Activated CD8-positive, alpha-beta memory T cell treated with anti-CD3 and anti-CD28 coated beads for 4 hours (primary cell): ENCODE measurements around the gene CD4.
"Not testable (repeated sequence)": the region's sequence is repeated elsewhere in the genome, so short reads cannot be mapped to it uniquely, and the experiment has no call there.

Experiments used
- DNase-seq, 2 donors: peaks; one replicate each; pipeline ENCODE4 v3.0.0-alpha.2; 2020; ENCODE audit warnings: low read depth in 2 of 2

CD4 gene

DNA sequence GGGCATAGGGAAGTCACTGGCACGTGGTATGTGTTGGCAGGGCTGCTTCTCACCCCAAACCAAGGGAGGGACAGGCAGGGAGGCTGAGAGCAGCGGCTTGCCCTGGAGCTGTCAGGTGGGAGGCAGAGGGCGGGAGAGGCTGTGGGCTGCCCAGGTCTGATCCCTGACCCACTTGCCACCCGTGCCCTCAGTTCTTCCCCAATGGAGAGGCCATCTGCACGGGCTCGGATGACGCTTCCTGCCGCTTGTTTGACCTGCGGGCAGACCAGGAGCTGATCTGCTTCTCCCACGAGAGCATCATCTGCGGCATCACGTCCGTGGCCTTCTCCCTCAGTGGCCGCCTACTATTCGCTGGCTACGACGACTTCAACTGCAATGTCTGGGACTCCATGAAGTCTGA, 56.1 kb downstream of the CD4 start:
- no peak for DNase-seq

DNA sequence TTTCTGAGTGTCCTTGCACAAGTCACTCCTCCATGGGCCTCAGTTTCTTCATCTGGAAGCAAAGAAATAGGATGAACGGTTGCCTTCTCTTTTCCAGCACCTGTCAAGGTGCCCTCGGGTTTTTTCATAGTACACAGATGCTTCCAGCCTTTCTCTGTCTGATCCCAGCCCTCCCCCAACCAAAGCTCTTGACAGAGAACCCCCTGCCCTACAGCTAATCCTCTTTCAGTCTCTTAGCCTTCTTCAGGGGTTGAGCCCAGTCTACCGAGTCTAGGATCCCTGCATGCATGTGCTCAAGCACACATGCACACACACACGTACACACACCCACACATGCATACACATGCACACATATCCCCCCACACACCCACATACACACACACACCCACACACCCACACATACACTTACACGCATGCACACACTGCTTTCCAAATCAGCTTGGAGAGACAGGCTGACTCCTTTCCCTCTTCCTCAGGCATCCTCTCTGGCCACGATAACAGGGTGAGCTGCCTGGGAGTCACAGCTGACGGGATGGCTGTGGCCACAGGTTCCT, 57.1 kb downstream of the CD4 start:
- DNase-seq, result no peak

DNA sequence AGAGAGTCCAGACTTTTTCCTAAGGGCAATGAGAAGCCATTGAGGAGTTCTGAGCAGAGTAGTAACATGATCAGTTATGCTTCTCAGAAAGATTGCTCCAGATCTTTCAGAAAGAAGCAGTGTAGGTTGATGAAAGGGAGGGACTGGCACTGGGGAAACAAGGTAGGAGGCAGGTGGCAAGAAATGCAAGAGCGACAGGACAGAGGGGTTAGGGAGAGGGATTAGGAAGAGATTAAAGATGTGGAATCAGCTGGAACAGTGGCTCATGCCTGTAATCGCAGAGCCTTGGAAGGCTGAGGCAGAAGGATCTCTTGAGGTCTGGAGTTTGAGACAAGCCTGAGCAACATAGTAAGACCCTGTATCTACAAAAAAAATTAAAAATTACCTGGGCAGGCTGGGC, 58.3 kb downstream of the CD4 start:
- DNase-seq, result no peak

DNA sequence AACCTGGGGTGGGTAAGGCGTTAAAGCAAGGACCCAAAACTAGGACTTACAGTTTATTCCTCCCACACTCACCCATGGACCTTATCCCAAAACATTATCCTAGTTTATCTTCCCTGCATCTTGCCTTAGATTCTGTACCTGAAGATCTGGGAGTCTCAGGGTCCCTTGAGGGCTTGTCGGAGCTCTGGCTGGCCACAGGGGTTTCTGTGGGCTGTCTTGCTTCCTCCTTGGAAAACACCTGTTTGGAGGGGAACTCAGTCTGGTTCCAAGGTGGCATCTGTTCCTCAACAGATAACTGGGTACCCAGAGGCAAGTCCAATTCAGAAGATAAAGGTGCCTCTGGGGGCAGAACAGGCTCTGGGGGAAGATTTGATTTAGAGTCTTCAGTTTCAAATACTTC, 60.1 kb downstream of the CD4 start:
- no peak for DNase-seq

DNA sequence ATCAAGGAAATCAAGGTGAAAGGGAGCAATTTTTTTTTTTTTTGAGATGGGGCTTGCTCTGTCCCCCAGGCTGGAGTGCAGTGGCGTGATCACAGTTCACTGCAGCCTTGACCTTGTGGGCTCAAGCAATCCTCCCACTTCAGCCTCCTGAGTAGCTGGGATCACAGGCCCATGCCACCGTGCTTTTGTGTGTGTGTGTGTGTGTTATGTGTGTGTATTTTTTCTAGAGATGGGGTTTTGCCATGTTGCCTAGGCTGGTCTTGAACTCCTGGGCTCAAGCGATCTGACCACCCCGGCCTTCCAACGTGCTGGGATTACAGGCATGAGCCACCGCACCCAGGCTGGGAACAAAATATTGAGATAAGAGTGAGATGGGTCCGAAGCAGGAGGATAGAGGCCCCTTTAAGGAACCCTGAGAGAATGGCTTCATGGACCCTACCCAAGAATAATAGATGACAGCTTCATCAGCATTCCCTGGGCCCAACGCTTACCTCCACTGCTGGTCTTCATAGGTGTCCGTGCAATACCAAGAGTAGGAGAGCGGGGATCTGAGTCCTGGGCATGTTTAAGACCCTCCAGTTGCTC, 60.7 kb downstream of the CD4 start:
- no peak for DNase-seq

DNA sequence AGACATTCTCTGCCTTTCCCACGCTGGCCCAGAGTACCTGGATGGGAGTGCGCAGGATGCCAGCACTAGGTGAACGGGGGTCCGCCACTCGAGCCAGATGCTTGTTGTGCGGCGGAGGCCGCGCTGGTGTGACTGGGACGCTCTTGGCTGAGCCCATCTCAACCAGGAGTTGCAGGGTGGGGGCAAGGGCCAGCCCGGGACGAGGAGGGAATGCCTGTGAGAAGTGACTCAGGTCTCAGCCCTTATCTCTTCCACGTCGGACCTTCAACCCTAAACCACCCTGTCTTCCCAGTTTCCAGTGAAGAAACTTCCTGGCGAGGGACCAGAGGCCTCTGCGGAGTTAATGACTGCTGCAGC, 61.4 kb downstream of the CD4 start:
- DNase-seq, result no peak

DNA sequence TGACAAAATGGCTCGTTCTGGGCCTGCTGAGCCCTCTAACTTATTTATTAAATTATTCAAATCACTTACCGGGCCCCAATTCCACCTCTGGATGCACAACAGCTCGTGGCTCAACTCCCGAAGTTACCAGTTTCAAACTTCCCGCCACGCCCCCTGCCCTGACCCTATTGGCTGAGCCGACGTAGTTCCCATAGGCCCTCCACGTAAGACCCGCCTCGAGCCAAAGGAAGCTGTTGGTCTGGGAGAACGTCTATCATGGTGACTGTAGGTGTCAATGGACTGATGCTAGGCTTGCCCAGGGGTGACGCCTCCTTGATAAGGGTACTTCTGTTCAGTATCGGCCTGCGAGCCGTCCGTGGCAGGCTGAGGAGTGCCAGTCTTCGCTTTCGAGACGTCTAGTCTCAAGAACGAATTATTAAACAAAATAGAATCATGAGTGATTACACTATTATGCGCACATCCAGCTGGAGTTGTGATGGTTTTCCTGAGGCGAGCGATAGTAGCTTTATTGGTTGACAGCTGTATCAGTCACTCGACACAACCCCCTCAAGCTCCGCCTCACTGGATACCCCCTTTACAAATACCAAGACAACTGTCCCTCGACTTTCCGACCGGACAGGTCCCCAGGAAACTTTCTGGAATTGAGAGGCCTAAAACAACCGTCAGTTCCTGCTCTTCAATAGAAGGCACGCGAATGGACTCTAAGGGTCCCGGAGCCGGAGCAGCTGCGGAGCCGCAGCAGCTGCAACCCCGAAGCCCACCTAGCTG, 62.0 kb downstream of the CD4 start, which contains the start of gene CDCA3:
Gene CDCA3, minus strand, starts transcription at position 134 of the 768 bp plus-strand sequence. CDS start 334 bp downstream, outside the sequence.
- peak; percentile 80 to 88 for DNase-seq

DNA sequence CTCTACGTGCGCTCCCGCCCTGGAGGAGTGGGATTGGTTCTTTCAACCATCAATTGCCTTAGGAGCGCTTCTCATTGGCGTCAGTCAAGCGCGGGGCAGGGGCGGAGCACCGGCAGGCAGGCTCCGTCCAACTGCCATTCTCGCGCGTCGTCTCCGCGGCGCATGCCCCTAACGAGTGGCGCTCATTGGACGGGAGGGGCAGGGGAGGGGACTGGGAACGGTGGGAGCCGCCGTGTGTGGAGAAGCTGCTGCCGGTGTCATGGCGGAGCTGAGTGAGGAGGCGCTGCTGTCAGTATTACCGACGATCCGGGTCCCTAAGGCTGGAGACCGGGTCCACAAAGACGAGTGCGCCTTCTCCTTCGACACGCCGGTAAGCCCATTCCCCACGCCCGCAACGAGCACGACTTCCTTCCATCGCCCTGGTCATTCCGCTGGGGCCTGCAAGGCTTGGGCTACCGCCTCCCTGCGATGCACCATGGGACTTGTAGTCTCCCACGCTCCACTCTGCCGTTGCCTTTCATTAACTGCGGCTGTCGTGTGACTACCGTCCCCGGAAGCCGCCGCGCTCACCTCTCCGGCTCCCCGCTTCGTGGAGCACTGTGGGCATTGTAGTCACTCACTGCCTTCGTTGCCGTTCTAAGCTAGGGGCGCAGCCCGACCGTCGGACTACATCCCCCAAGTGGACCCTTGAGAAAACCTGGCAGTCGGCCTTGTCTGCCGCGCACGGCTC, 62.8 kb downstream of the CD4 start, which contains the start of gene USP5:
Gene USP5, plus strand, starts transcription at position 230 of the 730 bp plus-strand sequence. Its CDS starts 30 bp downstream, at position 260.
- DNase-seq, result peak; percentile 96 to 98

DNA sequence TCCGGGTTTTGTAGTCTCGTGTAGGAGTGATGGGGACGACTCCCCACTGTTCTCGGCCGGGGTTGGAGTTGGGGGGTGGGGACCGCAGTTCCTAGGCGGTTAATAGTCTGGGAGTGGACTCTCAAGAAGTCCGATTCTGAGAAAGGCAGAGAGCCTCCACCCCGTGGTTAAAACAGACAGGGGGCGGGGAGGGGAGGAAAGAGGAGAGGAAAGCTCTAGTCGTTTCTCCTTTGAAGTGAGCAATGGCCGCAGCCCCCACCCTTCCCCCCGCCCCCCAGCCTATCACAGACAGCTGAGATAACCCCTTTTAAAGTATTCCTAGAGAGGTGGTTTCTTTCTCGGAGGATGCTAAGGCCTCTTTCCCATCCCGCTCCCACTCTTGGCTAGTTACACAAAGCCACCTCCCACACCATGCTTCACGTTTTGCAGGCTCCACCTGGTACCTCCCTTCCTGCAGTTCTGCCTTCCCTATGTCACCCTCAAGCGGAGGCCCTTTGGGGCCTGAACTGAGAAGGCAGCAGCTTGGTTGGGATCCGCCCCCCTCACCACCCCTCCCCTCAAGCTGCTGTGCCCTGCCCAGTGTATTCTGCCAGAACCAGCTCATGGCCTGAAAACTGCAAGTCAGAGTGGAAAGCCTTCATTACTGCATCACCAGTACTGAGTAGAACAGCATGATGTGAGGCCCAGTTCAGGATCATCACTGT, 63.5 kb downstream of the CD4 start:
- no peak for DNase-seq

DNA sequence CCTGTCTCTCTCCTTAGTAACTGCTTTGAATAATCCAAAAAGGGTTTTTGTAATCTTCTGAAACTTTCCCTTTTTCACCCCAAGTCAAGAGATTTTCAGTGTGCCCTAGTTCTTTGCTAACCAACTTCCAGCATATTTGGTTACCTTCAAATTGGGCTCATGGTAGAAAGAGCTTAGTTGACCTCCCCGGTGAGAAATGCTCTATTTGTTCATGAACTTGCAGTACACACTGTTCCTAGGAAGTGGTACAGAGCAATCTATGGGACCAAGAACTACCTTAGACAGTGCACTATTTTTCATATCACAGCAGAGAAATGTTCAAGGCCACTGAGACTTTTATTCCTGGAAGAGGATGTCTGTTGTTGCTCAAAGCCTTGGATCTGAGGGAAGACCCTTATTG, 64.3 kb downstream of the CD4 start:
- no peak for DNase-seq

DNA sequence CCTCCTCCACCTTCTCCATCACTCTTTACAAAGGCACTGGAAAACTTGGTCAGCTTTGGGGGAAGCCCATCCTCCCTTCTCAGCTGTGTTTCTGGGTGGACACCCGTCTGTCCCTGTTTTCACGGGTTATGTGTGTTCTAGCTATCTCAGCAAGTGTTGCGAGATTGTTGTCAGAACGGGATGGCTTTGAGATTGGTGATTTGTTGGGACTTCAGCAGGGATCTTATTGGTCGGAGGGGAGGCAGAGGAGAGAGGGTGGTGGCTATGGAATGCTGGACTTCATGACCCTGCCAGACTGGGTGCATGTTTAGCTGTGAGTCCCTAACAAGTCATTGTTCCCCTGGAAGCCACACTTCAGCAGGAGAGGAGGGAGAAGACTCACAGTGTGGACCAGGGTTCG, 64.7 kb downstream of the CD4 start:
- no peak for DNase-seq

DNA sequence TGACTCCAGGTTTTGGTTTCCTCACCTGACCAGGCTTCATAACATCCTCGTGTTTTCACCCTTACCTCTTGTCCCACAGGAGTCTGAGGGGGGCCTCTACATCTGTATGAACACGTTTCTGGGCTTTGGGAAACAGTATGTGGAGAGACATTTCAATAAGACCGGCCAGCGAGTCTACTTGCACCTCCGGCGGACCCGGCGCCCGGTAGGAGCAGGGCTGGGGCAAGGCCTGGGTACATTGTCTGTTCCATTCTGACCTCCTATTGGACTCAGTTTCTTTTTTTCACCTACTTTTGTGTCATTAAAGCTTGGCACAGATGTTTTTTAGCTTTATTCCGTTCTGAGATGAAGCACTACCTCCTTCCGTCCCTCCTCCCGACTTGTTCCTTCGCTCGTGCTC, 66.0 kb downstream of the CD4 start:
- DNase-seq, result no peak

DNA sequence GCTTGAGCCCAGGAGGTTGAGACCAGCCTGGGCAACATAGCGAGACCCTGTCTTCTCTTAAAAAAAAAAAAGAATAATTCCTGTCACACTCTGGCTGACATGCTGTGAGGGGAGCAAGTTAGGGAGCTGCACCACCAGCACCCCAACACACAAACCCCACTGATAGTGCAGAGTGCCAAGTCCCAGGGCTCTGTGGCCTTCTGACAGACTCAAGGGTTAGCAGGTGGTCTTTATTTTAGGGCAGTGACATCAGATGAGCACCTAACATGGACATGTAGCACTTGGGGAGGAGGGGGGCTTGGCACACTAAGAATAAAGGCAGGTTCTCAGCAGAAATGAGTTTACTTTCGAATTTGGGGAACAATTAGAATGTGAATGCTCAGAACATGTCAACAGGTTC, 69.5 kb downstream of the CD4 start:
- DNase-seq, result no peak

DNA sequence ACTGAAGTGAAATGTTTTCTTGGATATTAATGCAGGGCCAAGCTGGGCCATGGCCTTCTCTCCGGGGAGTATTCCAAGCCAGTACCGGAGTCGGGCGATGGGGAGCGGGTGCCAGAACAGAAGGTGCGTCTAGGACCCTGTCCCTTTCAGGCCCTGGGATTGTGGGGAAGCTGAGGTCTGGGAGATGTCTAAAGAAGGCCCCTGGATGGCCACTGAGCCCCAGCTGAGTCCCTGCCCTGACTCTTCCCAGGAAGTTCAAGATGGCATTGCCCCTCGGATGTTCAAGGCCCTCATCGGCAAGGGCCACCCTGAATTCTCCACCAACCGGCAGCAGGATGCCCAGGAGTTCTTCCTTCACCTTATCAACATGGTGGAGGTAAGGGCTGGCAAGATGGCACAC, 70.8 kb downstream of the CD4 start:
- no peak for DNase-seq

DNA sequence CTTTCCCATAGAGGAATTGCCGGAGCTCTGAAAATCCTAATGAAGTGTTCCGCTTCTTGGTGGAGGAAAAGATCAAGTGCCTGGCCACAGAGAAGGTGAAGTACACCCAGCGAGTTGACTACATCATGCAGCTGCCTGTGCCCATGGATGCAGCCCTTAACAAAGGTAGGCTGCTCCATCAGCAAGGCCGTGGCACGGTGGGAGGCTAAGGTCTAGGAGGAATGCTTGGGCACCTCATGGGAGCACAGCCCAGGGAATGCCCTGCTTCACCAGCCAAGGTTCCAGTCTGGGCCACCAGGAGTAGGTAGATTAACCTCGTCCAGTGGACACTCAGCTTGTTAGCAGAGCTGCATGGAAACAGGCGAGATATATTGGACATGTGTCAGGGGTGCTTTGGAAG, 71.6 kb downstream of the CD4 start:
- no peak for DNase-seq

DNA sequence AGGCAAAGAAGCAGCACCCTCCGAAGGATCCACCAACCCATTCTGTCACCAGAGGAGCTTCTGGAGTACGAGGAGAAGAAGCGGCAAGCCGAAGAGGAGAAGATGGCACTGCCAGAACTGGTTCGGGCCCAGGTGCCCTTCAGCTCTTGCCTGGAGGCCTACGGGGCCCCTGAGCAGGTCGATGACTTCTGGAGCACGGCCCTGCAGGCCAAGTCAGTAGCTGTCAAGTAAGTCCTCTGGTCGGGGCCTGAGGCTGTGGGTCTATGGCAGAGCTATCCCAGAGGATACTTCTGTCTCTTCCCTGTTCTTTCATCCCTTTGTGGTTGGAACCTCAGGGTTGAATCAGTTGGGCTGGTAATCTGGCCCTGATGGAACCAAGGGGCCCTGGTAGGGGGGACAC, 72.1 kb downstream of the CD4 start:
- DNase-seq, result no peak

DNA sequence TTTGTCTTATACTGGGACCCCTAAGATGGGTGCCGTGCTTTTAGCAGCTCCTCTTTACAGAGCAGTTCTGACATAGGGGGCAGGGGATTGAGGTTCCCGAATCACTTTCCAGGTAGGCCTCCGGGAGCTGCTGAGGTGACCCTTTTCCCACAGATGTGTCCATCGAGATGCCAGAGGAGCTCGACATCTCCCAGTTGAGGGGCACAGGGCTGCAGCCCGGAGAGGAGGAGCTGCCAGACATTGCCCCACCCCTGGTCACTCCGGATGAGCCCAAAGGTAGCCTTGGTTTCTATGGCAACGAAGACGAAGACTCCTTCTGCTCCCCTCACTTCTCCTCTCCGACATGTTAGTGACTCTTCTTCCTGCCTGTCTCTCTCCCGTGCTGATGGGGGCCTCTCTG, 73.7 kb downstream of the CD4 start:
- DNase-seq, result no peak

DNA sequence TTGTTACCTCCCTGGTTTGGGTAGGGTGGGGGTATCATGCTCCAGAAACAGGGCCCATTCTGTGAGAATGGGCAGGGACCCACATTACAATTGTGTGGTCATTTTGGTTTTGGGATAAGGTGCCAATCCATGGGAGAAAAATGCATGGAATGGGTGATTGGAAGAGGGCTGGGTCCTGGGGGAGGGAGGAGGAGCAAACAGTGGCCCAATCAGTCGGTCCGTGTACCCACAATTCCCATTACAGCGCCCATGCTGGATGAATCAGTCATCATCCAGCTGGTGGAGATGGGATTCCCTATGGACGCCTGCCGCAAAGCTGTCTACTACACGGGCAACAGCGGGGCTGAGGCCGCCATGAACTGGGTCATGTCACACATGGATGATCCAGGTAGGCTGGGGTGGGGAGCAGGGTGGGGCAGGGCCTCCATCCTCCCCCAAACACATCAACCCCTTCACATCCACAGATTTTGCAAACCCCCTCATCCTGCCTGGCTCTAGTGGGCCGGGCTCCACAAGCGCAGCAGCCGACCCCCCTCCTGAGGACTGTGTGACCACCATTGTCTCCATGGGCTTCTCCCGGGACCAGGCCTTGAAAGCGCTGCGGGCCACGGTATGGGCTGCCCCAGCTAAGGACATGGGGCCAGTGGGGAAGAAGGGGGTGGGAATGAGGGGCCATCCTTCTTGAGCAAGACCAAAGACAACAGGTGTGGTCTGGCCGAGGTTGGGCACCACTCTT, 74.4 kb downstream of the CD4 start:
- DNase-seq, result no peak

DNA sequence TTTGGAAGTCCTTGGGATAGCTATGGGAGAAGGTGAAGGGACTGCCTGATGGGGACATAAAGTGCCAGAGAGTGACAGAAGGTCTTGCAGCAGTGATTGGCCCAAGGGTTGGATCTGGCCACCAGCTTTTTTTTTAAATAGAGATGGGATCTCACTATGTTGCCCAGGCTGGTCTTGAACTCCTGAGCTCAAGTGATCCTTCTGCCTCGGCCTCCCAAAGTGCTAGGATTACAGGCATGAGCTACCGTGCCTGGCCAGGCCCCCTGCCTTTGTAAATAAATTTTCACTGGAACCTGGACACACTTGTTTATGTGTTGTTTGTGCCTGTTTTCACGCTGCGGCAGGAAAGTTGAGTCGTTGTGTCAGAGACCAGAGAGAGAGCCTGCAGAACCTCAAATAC, 76.0 kb downstream of the CD4 start:
- not testable (repeated sequence) for DNase-seq

DNA sequence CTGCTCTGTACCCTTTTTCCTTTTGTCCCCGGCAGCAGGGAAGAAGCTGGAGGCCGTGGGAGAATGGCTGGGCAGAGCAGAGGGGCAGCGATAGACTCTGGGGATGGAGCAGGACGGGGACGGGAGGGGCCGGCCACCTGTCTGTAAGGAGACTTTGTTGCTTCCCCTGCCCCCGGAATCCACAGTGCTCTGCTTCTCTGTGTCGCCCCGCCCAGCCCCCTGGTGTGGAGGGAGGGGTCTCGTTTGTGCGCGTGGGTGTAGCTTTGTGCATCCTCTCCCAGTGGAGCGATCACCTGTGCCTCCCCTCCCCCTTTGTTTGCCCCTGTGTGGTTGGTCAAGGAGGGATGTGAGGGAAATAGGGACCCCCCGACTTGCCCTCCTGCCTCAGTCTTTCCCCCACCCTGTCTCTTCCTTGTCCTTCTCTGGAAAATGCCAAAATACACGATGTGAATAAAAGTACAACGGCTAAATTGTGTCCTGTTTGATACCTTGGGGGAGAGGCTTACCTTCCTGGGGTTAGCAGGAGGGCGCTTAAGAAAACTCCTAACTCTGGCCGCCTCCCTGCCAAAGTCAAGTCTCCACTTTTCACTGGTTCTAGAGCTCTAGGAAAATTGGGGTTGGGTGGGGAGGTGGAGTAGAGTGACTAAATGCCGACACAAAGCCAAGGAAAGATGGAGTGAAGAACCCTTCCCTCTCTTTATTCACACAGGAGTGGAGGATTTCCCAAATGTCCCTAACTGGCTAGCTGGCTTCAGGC, 77.0 kb downstream of the CD4 start:
- DNase-seq, result no peak
